ENCODE data around the gene ANKMY1. TPM values are rescaled to one million over a fixed set of nuclear protein-coding genes. Genes with fewer than 3 reads are reported as not detected.

ANKMY1 gene
- total RNA-seq, 1 experiment from 2014 or later = 19.5 TPM

GRCh38 chr2:240512666-240513535 is 44.9 kb downstream of the ANKMY1 start:
- no TSS peak for BruUV-seq (replicated peaks)
- H3K9me3 ChIP-seq (ENCODE audit: low read length) = no peaks in the 10 kb centered on the region
- no peaks in the 10 kb centered on the region for H3F3A ChIP-seq (ENCODE audit: low read length, unreplicated experiment)
- no peaks in the 10 kb centered on the region for H4K20me1 ChIP-seq (ENCODE audit: low read length)
- H3K27me3 ChIP-seq (ENCODE audit: low read length) = no peaks in the 10 kb centered on the region
- H3K9me2 ChIP-seq (replicated peaks; ENCODE audit: low read length) = no peaks in the 10 kb centered on the region
- no peaks in the 10 kb centered on the region for H3K79me2 ChIP-seq (ENCODE audit: low read length)
- H2AFZ ChIP-seq (ENCODE audit: low read length) = no peak overlapping the region
- ChIA-PET CTCF (no interaction called here), POLR2A (ENCODE audit: unreplicated experiment) (no interaction called here)
- H3K4me1 ChIP-seq (ENCODE audit: insufficient read depth, low read length) = no peaks in the 10 kb centered on the region
- intact Hi-C loops (cut with micrococcal nuclease) = no loop called here
- H3K4me3 ChIP-seq (ENCODE audit: low read length) = no peak overlapping the region
- ATAC-seq (no peak), DNase-seq (no peak)
- no peaks in the 10 kb centered on the region for H3K36me3 ChIP-seq (ENCODE audit: low read depth, low read length)
- no peak overlapping the region for H3K27ac ChIP-seq (ENCODE audit: low read length)
- no peak for TF ChIP-seq CTCF (conservative IDR thresholded peaks at IDR 0.05; ENCODE audit: low read depth, low read length)
- no peak for TF ChIP-seq EZH2 (IDR thresholded peaks at IDR 0.05; ENCODE audit: low read length, unreplicated experiment)
- TF ChIP-seq EZH2phosphoT487 (IDR thresholded peaks at IDR 0.05; ENCODE audit: borderline replicate concordance, low read length) = no peak
- no peak overlapping the region for H3K4me2 ChIP-seq (ENCODE audit: low read length)
- no peak overlapping the region for H3K9ac ChIP-seq (ENCODE audit: low read length)

DNA sequence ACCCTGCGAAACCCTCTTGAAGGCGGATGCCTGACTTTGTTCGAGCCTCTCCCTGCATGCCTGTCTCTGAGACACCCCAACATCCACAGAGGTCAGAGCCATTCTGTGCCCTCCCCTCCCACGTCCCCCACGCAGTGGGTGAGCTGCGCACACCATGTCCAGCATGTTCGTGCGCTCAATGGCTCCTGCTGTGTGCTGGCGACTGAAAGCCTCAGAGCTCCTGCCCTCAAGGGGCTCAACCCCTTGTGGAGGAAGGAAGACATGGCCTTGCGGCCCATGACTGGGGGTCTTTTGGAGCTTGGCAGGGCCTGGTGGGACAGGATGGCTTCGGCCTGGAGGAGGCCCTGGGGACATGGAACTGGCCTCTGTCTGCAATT is 45.7 kb downstream of the ANKMY1 start:
- H4K20me1 ChIP-seq (ENCODE audit: low read length) = no peaks in the 10 kb centered on the region
- DNase-seq (no peak), ATAC-seq (no peak)
- intact Hi-C loops (cut with micrococcal nuclease) = no loop called here
- H3K4me3 ChIP-seq (ENCODE audit: low read length) = no peak overlapping the region
- ChIA-PET POLR2A (ENCODE audit: unreplicated experiment) (no interaction called here), CTCF (no interaction called here)
- H3K9me3 ChIP-seq (ENCODE audit: low read length) = no peaks in the 10 kb centered on the region
- BruUV-seq (replicated peaks) = no TSS peak
- no peak overlapping the region for H3K9ac ChIP-seq (ENCODE audit: low read length)
- no peaks in the 10 kb centered on the region for H3K79me2 ChIP-seq (ENCODE audit: low read length)
- no peaks in the 10 kb centered on the region for H3K27me3 ChIP-seq (ENCODE audit: low read length)
- TF ChIP-seq EZH2phosphoT487 (IDR thresholded peaks at IDR 0.05; ENCODE audit: borderline replicate concordance, low read length) (no peak), EZH2 (IDR thresholded peaks at IDR 0.05; ENCODE audit: low read length, unreplicated experiment) (no peak), CTCF (conservative IDR thresholded peaks at IDR 0.05; ENCODE audit: low read depth, low read length) (no peak)
- no peak overlapping the region for H3K27ac ChIP-seq (ENCODE audit: low read length)
- H3K4me2 ChIP-seq (ENCODE audit: low read length) = no peak overlapping the region
- H3K36me3 ChIP-seq (ENCODE audit: low read depth, low read length) = no peaks in the 10 kb centered on the region
- H2AFZ ChIP-seq (ENCODE audit: low read length) = no peak overlapping the region
- H3K9me2 ChIP-seq (replicated peaks; ENCODE audit: low read length) = no peaks in the 10 kb centered on the region
- H3K4me1 ChIP-seq (ENCODE audit: insufficient read depth, low read length) = no peaks in the 10 kb centered on the region
- no peaks in the 10 kb centered on the region for H3F3A ChIP-seq (ENCODE audit: low read length, unreplicated experiment)

DNA sequence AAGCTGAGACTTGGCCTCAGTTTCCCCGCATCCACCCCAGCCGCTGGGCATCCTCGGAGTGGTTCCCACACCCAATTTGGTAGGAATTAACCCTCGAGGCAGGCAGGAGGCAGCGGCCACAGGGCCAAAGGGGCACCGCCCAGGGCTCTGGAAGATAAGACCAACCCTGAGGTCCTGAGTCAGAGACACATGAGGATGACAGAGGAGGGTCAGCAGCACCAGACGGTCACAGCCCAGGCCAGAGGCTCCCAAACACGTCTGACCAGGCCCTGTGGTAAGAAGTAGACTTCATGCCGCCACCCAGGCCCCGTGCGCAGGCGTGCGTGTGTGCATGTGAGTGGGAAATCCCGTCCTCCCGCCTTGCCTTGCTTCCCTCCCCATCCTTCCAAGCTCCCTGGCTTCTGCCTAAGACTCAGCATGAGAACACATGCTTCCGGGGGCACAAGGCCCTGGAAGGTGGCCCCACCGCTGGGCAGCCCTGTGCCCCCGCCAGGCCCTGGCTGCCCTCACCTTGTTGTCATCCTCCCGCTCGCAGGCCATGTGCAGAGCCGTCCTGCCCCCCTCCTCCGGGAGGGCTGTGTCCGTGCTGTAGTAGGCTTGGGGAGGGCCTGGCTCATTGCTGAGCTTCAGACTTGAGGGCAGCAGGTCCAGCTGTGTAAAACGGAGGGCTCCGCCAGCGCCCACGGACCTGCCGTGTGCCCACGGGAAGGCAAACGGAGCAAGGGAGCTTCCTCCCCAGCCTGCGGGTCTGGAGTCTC is 46.3 kb downstream of the ANKMY1 start:
- TF ChIP-seq CTCF (conservative IDR thresholded peaks at IDR 0.05; ENCODE audit: low read depth, low read length) (no peak), EZH2 (IDR thresholded peaks at IDR 0.05; ENCODE audit: low read length, unreplicated experiment) (no peak), EZH2phosphoT487 (IDR thresholded peaks at IDR 0.05; ENCODE audit: borderline replicate concordance, low read length) (no peak)
- Histone ChIP-seq H3K9me2 (replicated peaks; ENCODE audit: low read length) (no peaks in the 10 kb centered on the region), H4K20me1 (ENCODE audit: low read length) (no peaks in the 10 kb centered on the region), H3K4me1 (ENCODE audit: insufficient read depth, low read length) (no peaks in the 10 kb centered on the region), H3K36me3 (ENCODE audit: low read depth, low read length) (no peaks in the 10 kb centered on the region), H2AFZ (ENCODE audit: low read length) (no peak overlapping the region), H3K27ac (ENCODE audit: low read length) (no peak overlapping the region), H3K4me2 (ENCODE audit: low read length) (no peak overlapping the region), H3F3A (ENCODE audit: low read length, unreplicated experiment) (no peaks in the 10 kb centered on the region), H3K79me2 (ENCODE audit: low read length) (no peaks in the 10 kb centered on the region), H3K4me3 (ENCODE audit: low read length) (no peak overlapping the region), H3K9ac (ENCODE audit: low read length) (no peak overlapping the region), H3K27me3 (ENCODE audit: low read length) (no peaks in the 10 kb centered on the region), H3K9me3 (ENCODE audit: low read length) (no peaks in the 10 kb centered on the region)
- DNase-seq (no peak), ATAC-seq (no peak)
- ChIA-PET CTCF (no interaction called here), POLR2A (ENCODE audit: unreplicated experiment) (no interaction called here)
- intact Hi-C loops (cut with micrococcal nuclease) = no loop called here
- no TSS peak for BruUV-seq (replicated peaks)

Data from PC-3 (cell line).